ENCODE data around the gene TCHHL1. TPM values are rescaled to one million over a fixed set of nuclear protein-coding genes. Genes with fewer than 3 reads are reported as not detected.

TCHHL1 gene
- total RNA-seq, 1 donor from 2014 or later, result not detected

Other genes starting within 250 kb of the TCHHL1 start
- gene C2CD4D, start 249.2 kb downstream of the TCHHL1 start, total RNA-seq, result 0.94 and 1.0 TPM in 2 replicates
- not detected in 2 replicates for gene THEM5, start 235.4 kb downstream of the TCHHL1 start, total RNA-seq
- 7.0 and 13.2 TPM in 2 replicates for gene THEM4, start 179.6 kb downstream of the TCHHL1 start, total RNA-seq
- gene S100A10, start 95.2 kb downstream of the TCHHL1 start, total RNA-seq, result 216 and 394 TPM in 2 replicates
- gene S100A11, start 52.1 kb downstream of the TCHHL1 start, total RNA-seq, result 575 and 947 TPM in 2 replicates
- gene TCHH, start 26.4 kb upstream of the TCHHL1 start, total RNA-seq, result under 0.01 TPM in 1 of 2 replicates, not detected in the other
- gene RPTN, start 70.2 kb upstream of the TCHHL1 start, total RNA-seq, result not detected in 2 replicates
- gene HRNR, start 135.1 kb upstream of the TCHHL1 start, total RNA-seq, result not detected in 2 replicates
- gene FLG, start 236.2 kb upstream of the TCHHL1 start, total RNA-seq, result 0.07 TPM in 1 of 2 replicates, not detected in the other